Activated CD8-positive, alpha-beta memory T cell treated with anti-CD3 and anti-CD28 coated beads for 36 hours (primary cell): ENCODE results near the gene TMEM134. TPM values are rescaled to one million over a fixed set of nuclear protein-coding genes. Genes with fewer than 3 reads are reported as not detected.

ENCODE experiments used
- CTCF ChIA-PET: fragments of 350-600 bp; sonication (Branson Sonifier 250); formaldehyde crosslinking; loops from one replicate; lab custom pipeline; 2021; ENCODE audit warnings: antibody characterized with exemption; lab: Charles Lee
- POLR2A ChIA-PET: fragments of 350-600 bp; sonication (Branson Sonifier 250); formaldehyde crosslinking; loops from one replicate; lab custom pipeline; 2021; ENCODE audit warnings: antibody characterized with exemption; lab: Charles Lee
- total RNA-seq, 2 experiments: library from RNA; stranded (reverse); gene quantifications; one replicate each; pipeline ENCODE4 v1.2.3, GENCODE V29; 2021

TMEM134 gene
- total RNA-seq, 2 experiments from 2014 or later = 46.4 to 47.7 TPM

GRCh38 chr11:67470337-67471002, 1.4 kb upstream of the TMEM134 start:
- ChIA-PET CTCF (interaction anchor here (0.9 to 2.8 kb wide), 7 partner anchors 12 to 69 kb away, joined by 3 to 6 read pairs (median 4); partner anchors contain the start of genes AIP, PPP1CA and PTPRCAP), POLR2A (no interaction called here)

DNA sequence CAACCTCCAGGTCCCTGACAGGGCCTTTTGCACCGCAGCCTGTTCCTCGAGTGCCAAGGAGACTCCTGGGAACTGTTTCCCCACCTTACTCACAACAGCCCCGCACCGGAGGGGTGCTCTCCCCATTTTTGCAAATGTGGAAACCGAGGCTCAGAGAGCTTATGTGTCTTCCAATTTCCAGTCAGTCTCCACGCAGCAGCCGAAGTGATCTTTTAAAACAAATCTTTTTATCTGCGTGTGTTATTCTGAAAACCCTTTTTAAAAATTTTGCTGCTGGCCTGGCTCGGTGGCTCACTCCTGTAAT, 409 bp upstream of the TMEM134 start:
- POLR2A ChIA-PET = interaction anchor here (0.6 to 2.4 kb wide), 3 partner anchors 17 to 68 kb away, joined by 3 to 6 read pairs (median 6); partner anchors contain the start of gene PPP1CA
- CTCF ChIA-PET = interaction anchor here (0.6 to 2.8 kb wide), 7 partner anchors 11 to 68 kb away, joined by 3 to 6 read pairs (median 3); partner anchors contain the start of genes PPP1CA and PTPRCAP

DNA sequence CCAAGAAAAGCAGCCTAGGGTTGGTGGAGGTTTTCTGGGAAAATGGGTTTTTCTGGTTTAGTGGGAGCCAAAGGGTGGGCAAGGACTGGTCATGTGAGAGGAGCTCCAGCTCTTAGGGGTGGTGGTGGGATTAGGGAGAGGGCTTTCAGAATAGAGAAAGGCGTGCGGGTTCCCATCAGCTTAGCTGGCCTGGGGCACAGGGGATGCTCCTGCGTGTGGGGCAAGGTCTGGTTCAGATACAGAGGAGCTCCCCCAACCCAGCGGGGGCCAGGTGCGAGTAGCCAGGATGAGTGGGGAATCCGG, 644 bp downstream of the TMEM134 start:
- ChIA-PET POLR2A (interaction anchor here (0.5 to 2.6 kb wide), 15 partner anchors 15 to 115 kb away, joined by 3 to 16 read pairs (median 6); partner anchors contain the start of genes AIP, POLD4, PPP1CA and PTPRCAP), CTCF (interaction anchor here (0.9 to 2.5 kb wide), 6 partner anchors 14 to 76 kb away, joined by 3 to 11 read pairs (median 4); partner anchors contain the start of genes PPP1CA and RAD9A)

DNA sequence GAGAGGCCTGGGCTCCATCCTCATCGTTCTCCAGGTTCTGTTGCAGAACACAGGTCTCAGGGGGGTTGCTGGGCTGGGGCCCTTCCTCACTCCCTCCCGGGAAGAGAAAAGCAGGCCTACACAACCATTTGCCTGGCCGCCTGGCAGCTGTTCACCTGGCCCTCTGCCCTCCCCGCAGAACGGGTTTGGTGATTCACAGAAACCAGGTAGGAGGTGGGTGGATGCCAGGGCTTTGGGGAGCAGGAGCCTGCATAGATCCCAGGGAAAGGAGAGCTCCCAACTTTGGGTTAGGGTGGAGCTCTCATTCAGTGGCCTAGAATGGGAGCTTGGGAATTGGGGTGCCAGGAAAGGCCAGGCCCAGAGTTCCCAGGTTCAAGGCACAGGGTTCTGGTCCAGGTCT, 995 bp downstream of the TMEM134 start:
- ChIA-PET POLR2A (interaction anchor here (0.7 to 2.6 kb wide), 13 partner anchors 16 to 67 kb away, joined by 3 to 16 read pairs (median 6); partner anchors contain the start of genes PPP1CA, PTPRCAP and TBC1D10C), CTCF (interaction anchor here (0.9 to 2.5 kb wide), 6 partner anchors 14 to 76 kb away, joined by 3 to 11 read pairs (median 4); partner anchors contain the start of genes PPP1CA and RAD9A)

- CTCF ChIA-PET = interaction anchor here (0.8 to 2.5 kb wide), 3 partner anchors 62 to 150 kb away, joined by 3 to 11 read pairs (median 4); partner anchors contain the start of gene PPP1CA
These were observed 1.9 kb downstream of the TMEM134 start for GRCh38 chr11:67466962-67467771.

GRCh38 chr11:67466367-67466766, 2.7 kb downstream of the TMEM134 start:
- ChIA-PET POLR2A (interaction anchor here (0.7 to 2.9 kb wide), 5 partner anchors 14 to 29 kb away, joined by 3 to 25 read pairs (median 12); partner anchors contain the start of genes GPR152 and PTPRCAP), CTCF (interaction anchor here (1.2 to 2.5 kb wide), 3 partner anchors 27 to 65 kb away, joined by 3 to 11 read pairs (median 5); partner anchors contain the start of genes PITPNM1 and PPP1CA)

More at GRCh38 chr11:67466962-67467771, 1.9 kb downstream of the TMEM134 start:
- POLR2A ChIA-PET = interaction anchor here (1.5 to 2.6 kb wide), 6 partner anchors 19 to 66 kb away, joined by 4 to 16 read pairs (median 8); partner anchors contain the start of genes PPP1CA, PTPRCAP and TBC1D10C

GRCh38 chr11:67465530-67465929, 3.5 kb downstream of the TMEM134 start:
- POLR2A ChIA-PET = interaction anchor here (0.6 to 2.9 kb wide), 6 partner anchors 13 to 58 kb away, joined by 3 to 25 read pairs (median 4); partner anchors contain the start of genes GPR152 and PTPRCAP
- CTCF ChIA-PET = interaction anchor here (0.8 to 1.6 kb wide), 6 partner anchors 13 to 39 kb away, joined by 3 to 7 read pairs (median 3); partner anchors contain the start of genes PITPNM1 and PTPRCAP

- ChIA-PET POLR2A (interaction anchor here (0.6 to 2.9 kb wide), 5 partner anchors 15 to 57 kb away, joined by 3 to 25 read pairs (median 4); partner anchors contain the start of gene PTPRCAP), CTCF (interaction anchor here (0.6 to 1.6 kb wide), 7 partner anchors 13 to 40 kb away, joined by 3 to 7 read pairs (median 3); partner anchors contain the start of genes PITPNM1 and PTPRCAP)
These were observed 3.9 kb downstream of the TMEM134 start for GRCh38 chr11:67465189-67465510.

- ChIA-PET CTCF (interaction anchor here (0.6 to 1.6 kb wide), 7 partner anchors 14 to 40 kb away, joined by 3 to 7 read pairs (median 3); partner anchors contain the start of genes PITPNM1 and PTPRCAP), POLR2A (interaction anchor here (0.6 to 2.9 kb wide), 4 partner anchors 14 to 57 kb away, joined by 3 to 25 read pairs (median 4); partner anchors contain the start of gene PTPRCAP)
These were observed 4.5 kb downstream of the TMEM134 start for GRCh38 chr11:67464411-67465188.

GRCh38 chr11:67463680-67464410, 5.2 kb downstream of the TMEM134 start:
- POLR2A ChIA-PET = interaction anchor here (2.9 kb wide), 1 partner anchor 26 kb away, joined by 25 read pairs; the partner anchor contains the start of gene PTPRCAP
- CTCF ChIA-PET = no interaction called here

DNA sequence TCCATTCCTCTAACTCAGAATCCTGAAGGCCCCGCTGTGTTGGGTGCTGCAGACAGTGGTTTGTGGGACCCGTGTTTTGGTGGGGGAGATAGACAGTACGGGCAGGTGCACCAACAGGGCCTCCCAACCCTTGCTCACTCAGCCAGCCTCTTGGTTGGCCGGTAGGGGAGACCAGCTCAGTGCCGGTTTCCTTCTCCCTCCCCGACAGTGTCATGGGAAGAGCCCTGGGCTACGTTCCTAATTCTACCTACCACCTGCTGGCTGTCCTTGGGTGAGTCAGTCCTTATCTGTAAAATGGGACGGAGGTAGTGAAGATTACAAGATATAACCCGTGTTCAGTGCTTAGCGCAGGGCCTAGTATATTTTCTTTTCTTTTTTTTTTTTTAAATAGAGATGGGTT, 5.9 kb downstream of the TMEM134 start:
- ChIA-PET POLR2A (interaction anchor here (2.9 kb wide), 1 partner anchor 26 kb away, joined by 25 read pairs; the partner anchor contains the start of gene PTPRCAP), CTCF (no interaction called here)

- POLR2A ChIA-PET = no interaction called here
- CTCF ChIA-PET = interaction anchor here (1.2 kb wide), 1 partner anchor 11 kb away, joined by 4 read pairs; the partner anchor contains the start of gene TMEM134
These were observed 10.8 kb downstream of the TMEM134 start for GRCh38 chr11:67458266-67458665.

GRCh38 chr11:67457453-67457852, 11.6 kb downstream of the TMEM134 start:
- ChIA-PET POLR2A (no interaction called here), CTCF (no interaction called here)

GRCh38 chr11:67456068-67456705, 12.9 kb downstream of the TMEM134 start:
- ChIA-PET POLR2A (interaction anchor here (1.0 kb wide), 1 partner anchor 18 kb away, joined by 3 read pairs; no protein-coding TSS in a partner anchor), CTCF (interaction anchor here (1.0 kb wide), 1 partner anchor 103 kb away, joined by 4 read pairs; the partner anchor contains the start of gene POLD4)

- ChIA-PET POLR2A (no interaction called here), CTCF (interaction anchor here (1.3 kb wide), 1 partner anchor 13 kb away, joined by 3 read pairs; no protein-coding TSS in a partner anchor)
These were observed 14.0 kb downstream of the TMEM134 start, which contains the start of gene CABP4 for GRCh38 chr11:67455054-67455453. Gene CABP4 (plus strand): TSS chr11:67455354. CDS start chr11:67455424, 70 bp downstream.
